HepG2 (cell line): Measurements from ENCODE around the gene HOXC4.

Source experiments
- CREB1 ChIP-seq, 2 experiments: fragments of 450-650 bp in 1 of 2; IDR thresholded peaks; 2 replicates each; pipeline ENCODE4 v1.6.1; 2016 to 2017; ENCODE audit warnings: control low read depth in 1 of 2, mild to moderate bottlenecking in 1 of 2, missing compliant biosample characterization in 1 of 2, missing genetic modification characterization in 1 of 2
- MAZ ChIP-seq, 2 experiments: sonication (generic) in 1 of 2; formaldehyde crosslinking in 1 of 2; IDR thresholded peaks; 2 replicates each; pipeline versions ENCODE4 v1.5.0 to v1.6.1; 2012 to 2020; ENCODE audit warnings: low read depth in 2 of 2, mild to moderate bottlenecking in 2 of 2, borderline replicate concordance in 1 of 2, improper control_type of control experiment in 1 of 2, low read length in 1 of 2, missing genetic modification reagents in 1 of 2, moderate library complexity in 1 of 2
- POLR2A ChIP-seq, 2 experiments: IDR thresholded peaks; 2 replicates each; pipeline ENCODE4 v1.6.1; 2011; ENCODE audit warnings: low read depth in 2 of 2, low read length in 2 of 2, mild to moderate bottlenecking in 1 of 2, moderate library complexity in 1 of 2; ENCODE audit not compliant: insufficient read depth in 1 of 2
- TF ChIP-seq, protein P1 (sequence below): sonication (generic); formaldehyde crosslinking; IDR thresholded peaks from 2 replicates; pipeline ENCODE4 v1.5.0; 2020; ENCODE audit warnings: mild to moderate bottlenecking, missing genetic modification reagents, moderate library complexity

DNA sequence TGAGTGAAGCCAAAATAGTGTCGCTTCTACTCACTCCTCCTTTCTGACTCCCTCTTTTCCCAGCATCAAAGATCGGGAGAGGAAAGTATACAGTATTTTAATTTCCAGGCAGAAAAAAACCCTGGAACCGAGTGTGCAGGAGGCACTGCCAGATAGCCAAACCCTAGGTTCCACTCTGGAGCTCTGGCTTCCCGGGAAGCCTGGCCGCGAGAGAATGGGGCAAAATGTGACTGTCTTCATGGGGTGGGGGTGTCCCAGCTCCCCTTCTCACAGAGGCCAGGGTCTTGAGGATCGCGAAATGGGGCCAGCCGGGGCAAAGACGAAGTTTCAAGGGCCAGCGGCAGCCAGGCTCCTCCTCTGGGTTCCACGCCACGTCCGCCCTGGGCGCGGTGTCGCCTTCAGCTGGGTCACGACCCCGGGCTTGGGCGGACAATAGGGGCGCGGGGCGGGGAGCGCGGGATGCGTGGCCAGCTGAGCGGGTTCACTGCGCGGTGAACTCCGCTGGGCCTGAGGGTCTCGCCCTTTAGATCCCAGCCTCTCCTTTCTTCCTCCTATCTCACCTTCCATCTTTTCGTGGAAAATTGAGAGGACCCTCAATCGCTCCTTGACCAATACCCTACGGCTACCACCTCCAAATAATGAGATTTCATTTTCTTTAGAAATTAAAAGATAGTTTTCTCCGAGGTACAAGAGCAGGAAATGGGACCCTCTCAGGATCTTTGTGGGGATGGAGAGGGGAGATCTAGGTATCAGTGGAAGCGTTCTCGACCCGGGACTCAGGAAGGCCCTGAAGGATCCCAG, 6.7 kb downstream of the HOXC4 start:
- TF ChIP-seq CREB1 (IDR thresholded peaks at IDR 0.05) (no peak), CREB1 (CRISPR knock-in tag; IDR thresholded peaks at IDR 0.05) (no peak), POLR2A (IDR thresholded peaks at IDR 0.05; ENCODE audit: insufficient read depth in 1 of 2, low read depth in 2 of 2, low read length in 2 of 2) (no peak), MAZ (IDR thresholded peaks at IDR 0.05; ENCODE audit: borderline replicate concordance, low read depth, low read length) (no peak), MAZ (CRISPR knock-in tag; IDR thresholded peaks at IDR 0.05; ENCODE audit: low read depth) (no peak)
- TF ChIP-seq, protein P1, sequence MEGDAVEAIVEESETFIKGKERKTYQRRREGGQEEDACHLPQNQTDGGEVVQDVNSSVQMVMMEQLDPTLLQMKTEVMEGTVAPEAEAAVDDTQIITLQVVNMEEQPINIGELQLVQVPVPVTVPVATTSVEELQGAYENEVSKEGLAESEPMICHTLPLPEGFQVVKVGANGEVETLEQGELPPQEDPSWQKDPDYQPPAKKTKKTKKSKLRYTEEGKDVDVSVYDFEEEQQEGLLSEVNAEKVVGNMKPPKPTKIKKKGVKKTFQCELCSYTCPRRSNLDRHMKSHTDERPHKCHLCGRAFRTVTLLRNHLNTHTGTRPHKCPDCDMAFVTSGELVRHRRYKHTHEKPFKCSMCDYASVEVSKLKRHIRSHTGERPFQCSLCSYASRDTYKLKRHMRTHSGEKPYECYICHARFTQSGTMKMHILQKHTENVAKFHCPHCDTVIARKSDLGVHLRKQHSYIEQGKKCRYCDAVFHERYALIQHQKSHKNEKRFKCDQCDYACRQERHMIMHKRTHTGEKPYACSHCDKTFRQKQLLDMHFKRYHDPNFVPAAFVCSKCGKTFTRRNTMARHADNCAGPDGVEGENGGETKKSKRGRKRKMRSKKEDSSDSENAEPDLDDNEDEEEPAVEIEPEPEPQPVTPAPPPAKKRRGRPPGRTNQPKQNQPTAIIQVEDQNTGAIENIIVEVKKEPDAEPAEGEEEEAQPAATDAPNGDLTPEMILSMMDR (CRISPR knock-in tag): no peak
